HG02870 (cell line): ENCODE data around the gene OR8B8.
"Not testable (repeated sequence)": the region's sequence is repeated elsewhere in the genome, so short reads cannot be mapped to it uniquely, and the experiment has no call there.

Experiments used
- ATAC-seq: cut with Tn5 transposase; IDR thresholded peaks from one replicate; pipeline ENCODE4 v1.9.1; 2021; ENCODE audit warnings: mild to moderate bottlenecking, moderate library complexity; ENCODE audit not compliant: unreplicated experiment

The OR8B8 gene

GRCh38 chr11:124442442-124442841 lies 3.1 kb downstream of the OR8B8 start:
- ATAC-seq, result no peak

GRCh38 chr11:124441519-124441918 lies 4.0 kb downstream of the OR8B8 start:
- no peak for ATAC-seq

GRCh38 chr11:124441081-124441480 lies 4.4 kb downstream of the OR8B8 start:
- ATAC-seq, result no peak

- no peak for ATAC-seq
Measured at GRCh38 chr11:124440608-124441007, 4.9 kb downstream of the OR8B8 start.

GRCh38 chr11:124434699-124435098 lies 10.8 kb downstream of the OR8B8 start:
- no peak for ATAC-seq

GRCh38 chr11:124429599-124429998 lies 15.9 kb downstream of the OR8B8 start:
- no peak for ATAC-seq

GRCh38 chr11:124424384-124424921 lies 21.0 kb downstream of the OR8B8 start, which contains the start of gene OR8B4:
Gene OR8B4, minus strand, starts transcription at chr11:124424871. Its CDS starts 0 bp downstream, at chr11:124424871.
- ATAC-seq, result no peak

GRCh38 chr11:124421043-124421442 lies 24.5 kb downstream of the OR8B8 start:
- ATAC-seq, result no peak

GRCh38 chr11:124415356-124415923 lies 30.1 kb downstream of the OR8B8 start:
- ATAC-seq, result no peak

- no peak for ATAC-seq
Measured at GRCh38 chr11:124409906-124410305, 35.6 kb downstream of the OR8B8 start.

GRCh38 chr11:124405581-124405980 lies 39.9 kb downstream of the OR8B8 start:
- ATAC-seq, result no peak

GRCh38 chr11:124403186-124403585 lies 42.3 kb downstream of the OR8B8 start:
- not testable (repeated sequence) for ATAC-seq

- ATAC-seq, result peak; percentile 89
Measured at GRCh38 chr11:124402326-124402922, 43.1 kb downstream of the OR8B8 start.

- ATAC-seq, result no peak
Measured at GRCh38 chr11:124398924-124399323, 46.6 kb downstream of the OR8B8 start, which contains the start of gene OR8B3. Gene OR8B3, minus strand, starts transcription at chr11:124399024. Its CDS starts 1,673 bp downstream, at chr11:124397351.

- not testable (repeated sequence) for ATAC-seq
Measured at GRCh38 chr11:124396847-124397246, 48.6 kb downstream of the OR8B8 start.

GRCh38 chr11:124394408-124394807 lies 51.1 kb downstream of the OR8B8 start:
- no peak for ATAC-seq
